A549 treated with CORT108297 at 1 μM for 4 hours (cell line): Measurements from ENCODE around the gene COL4A3. TPM values are rescaled to one million over a fixed set of nuclear protein-coding genes. Genes with fewer than 3 reads are reported as not detected.

Experiments
- total RNA-seq: library from RNA; stranded (reverse); fragments of 200-300 nt; extraction: Qiagen RNA extraction; gene quantifications from 5 replicates; pipeline ENCODE4 v1.2.3, GENCODE V29; 2022

COL4A3 gene
- 0.43 to 1.2 TPM (median 0.69 TPM) in 5 replicates for total RNA-seq

GRCh38 chr2:227163998-227164762 is at the start of gene COL4A3, which contains the start of gene COL4A4:
Gene COL4A3 (plus strand): TSS chr2:227164624. CDS start chr2:227164727, 103 bp downstream.
Gene COL4A4 (minus strand): TSS chr2:227164205. CDS start chr2:227147483, 16,722 bp downstream.

GRCh38 chr2:227324995-227325838 is 160.8 kb downstream of the COL4A3 start, which contains the start of gene MFF:
Gene MFF (plus strand): TSS chr2:227325251. CDS start chr2:227330666, 5,415 bp downstream.

Other genes starting within 250 kb of the COL4A3 start
- gene COL4A4, start 419 bp upstream of the COL4A3 start, total RNA-seq, result 1.2 to 2.7 TPM (median 1.7 TPM) in 5 replicates
- gene MFF, start 160.6 kb downstream of the COL4A3 start, total RNA-seq, result 105 to 117 TPM (median 108 TPM) in 5 replicates
- gene TM4SF20, start 214.7 kb downstream of the COL4A3 start, total RNA-seq, result 6.6 to 9.7 TPM (median 9.5 TPM) in 5 replicates
- not detected in 5 replicates for gene SCYGR1, start 223.3 kb downstream of the COL4A3 start, total RNA-seq